IgD-negative memory B cell (primary cell): Measurements from ENCODE around the gene LGR6. TPM values are rescaled to one million over a fixed set of nuclear protein-coding genes. Genes with fewer than 3 reads are reported as not detected.
"Not testable (repeated sequence)": the region's sequence is repeated elsewhere in the genome, so short reads cannot be mapped to it uniquely, and the experiment has no call there.

Source experiments
- H3K27ac Mint-ChIP-seq, 3 donors: one replicate each; pipeline ENCODE4 v1.8.0; 2020 to 2022; ENCODE audit warnings: mild to moderate bottlenecking in 3 of 3, mixed read lengths in 3 of 3, moderate library complexity in 1 of 3
- H3K27me3 Mint-ChIP-seq: one replicate; pipeline ENCODE4 v1.8.0; 2021; ENCODE audit warnings: mixed read lengths
- H3K36me3 Mint-ChIP-seq: one replicate; pipeline ENCODE4 v1.8.0; 2020; ENCODE audit warnings: mild to moderate bottlenecking, mixed read lengths
- H3K4me1 Mint-ChIP-seq, 3 donors: one replicate each; pipeline ENCODE4 v1.8.0; 2020 to 2022; ENCODE audit warnings: mixed read lengths in 3 of 3, mild to moderate bottlenecking in 1 of 3
- H3K4me3 Mint-ChIP-seq, 4 donors: one replicate each; pipeline ENCODE4 v1.8.0; 2020 to 2022; ENCODE audit warnings: mild to moderate bottlenecking in 4 of 4, mixed read lengths in 4 of 4, moderate library complexity in 3 of 4
- H3K9me3 Mint-ChIP-seq, 3 donors: one replicate each; pipeline ENCODE4 v1.8.0; 2020 to 2021; ENCODE audit warnings: mixed read lengths in 3 of 3, mild to moderate bottlenecking in 1 of 3
- polyA plus RNA-seq: library from polyadenylated mRNA; unstranded; fragments of 300-500 nt; fragmentation: Illumina TruSeq; gene quantifications from one replicate; pipeline ENCODE4 v1.2.3, GENCODE V29; 2021

Gene LGR6
- polyA plus RNA-seq, 1 donor from 2014 or later: not detected

DNA sequence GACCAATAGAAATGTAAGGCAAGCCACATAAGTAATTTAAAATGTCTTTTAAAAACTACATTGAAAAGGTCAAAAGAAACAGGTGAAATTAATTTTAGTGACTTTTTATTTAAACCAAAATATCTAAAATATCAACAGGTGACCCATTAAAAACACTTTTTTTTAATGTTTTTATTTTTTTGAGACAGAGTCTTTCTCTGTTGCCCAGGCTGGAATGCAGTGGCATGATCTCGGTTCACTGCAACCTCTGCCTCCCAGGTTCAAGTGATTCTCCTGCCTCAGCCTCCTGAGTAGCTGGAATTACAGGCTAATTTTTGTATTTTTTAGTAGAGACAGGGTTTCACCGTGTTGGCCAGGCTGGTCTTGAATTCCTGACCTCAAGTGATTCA lies 12.9 kb upstream of the LGR6 start:
- H3K27me3 Mint-ChIP-seq: peaks cover 16% of the 10 kb centered on the region

DNA sequence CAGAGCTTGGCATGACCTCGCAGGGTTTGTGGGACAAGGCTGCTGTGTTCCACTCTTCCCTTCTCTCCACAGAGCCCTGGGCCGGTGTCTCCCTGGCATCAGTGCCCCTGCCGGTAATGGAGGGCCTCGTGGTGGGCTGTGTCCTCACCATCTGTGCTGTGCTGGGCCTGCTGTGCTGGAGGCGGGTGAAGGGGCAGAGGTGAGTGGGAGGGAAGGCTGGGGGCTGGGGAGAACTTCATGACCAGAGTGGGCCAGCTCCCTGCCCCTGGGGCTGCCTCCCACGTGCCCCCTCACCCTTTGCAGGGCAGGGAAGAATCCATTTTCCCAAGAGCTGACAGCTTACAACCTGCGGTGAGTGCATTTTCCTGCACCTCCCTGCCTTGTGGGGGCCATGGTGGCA lies 12.0 kb upstream of the LGR6 start:
- H3K36me3 Mint-ChIP-seq: no peaks in the 10 kb centered on the region
- H3K27ac Mint-ChIP-seq: no peak overlapping the region
- no peak overlapping the region for H3K4me3 Mint-ChIP-seq
- H3K4me1 Mint-ChIP-seq: peaks cover 0 to 7% (median 7%) of the 10 kb centered on the region in 3 donors
- no peaks in the 10 kb centered on the region for H3K9me3 Mint-ChIP-seq
- H3K27me3 Mint-ChIP-seq: peaks cover 16% of the 10 kb centered on the region

More for the DNA sequence above, 12.9 kb upstream of the LGR6 start:
- not testable (repeated sequence) for H3K36me3 Mint-ChIP-seq, H3K27ac Mint-ChIP-seq, H3K9me3 Mint-ChIP-seq, H3K4me1 Mint-ChIP-seq, H3K4me3 Mint-ChIP-seq

DNA sequence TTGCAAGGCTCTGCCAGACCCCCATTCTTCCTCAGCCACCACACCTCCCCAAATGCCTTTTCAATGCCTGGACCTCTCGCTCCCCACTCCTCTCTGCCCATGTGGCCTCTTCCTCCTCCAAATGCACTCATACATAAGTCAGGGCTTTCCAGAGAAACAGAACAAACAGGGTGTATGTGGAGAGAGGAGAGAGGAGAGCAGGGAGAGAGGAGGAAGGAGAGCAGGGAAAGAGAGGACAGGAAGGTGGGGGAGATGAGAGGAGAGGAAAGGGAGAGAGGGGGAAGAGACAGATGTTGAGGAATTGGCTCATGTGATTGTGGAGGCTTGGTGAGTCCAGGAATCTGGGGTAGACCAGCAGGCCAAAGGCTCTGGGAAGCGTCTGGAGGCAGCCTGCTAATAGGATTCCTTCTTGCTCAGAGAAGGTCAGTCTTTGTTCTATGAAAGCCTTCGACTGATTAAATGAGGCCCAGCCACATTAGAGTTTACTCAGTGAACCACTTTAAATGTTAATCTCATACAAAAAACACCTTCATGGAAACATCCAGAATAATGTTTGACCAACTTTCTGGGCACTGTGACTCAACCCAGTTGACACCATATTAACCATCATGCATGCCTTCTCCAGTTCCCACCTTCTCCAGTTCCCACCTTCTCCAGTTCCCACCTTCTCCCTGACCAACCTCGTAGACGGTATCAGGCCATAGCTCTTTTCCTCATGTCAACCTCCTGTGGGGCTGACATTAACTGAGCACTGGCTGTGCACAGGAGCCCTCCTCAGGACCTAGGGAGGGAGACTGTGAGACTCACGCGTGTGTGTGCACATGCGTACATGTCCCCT lies 11.3 kb upstream of the LGR6 start:
- Mint-ChIP-seq H3K27me3 (peaks cover 16% of the 10 kb centered on the region), H3K27ac (no peak overlapping the region), H3K4me1 (peaks cover 0 to 7% (median 7%) of the 10 kb centered on the region in 3 donors), H3K4me3 (no peak overlapping the region), H3K36me3 (no peaks in the 10 kb centered on the region), H3K9me3 (no peaks in the 10 kb centered on the region)

DNA sequence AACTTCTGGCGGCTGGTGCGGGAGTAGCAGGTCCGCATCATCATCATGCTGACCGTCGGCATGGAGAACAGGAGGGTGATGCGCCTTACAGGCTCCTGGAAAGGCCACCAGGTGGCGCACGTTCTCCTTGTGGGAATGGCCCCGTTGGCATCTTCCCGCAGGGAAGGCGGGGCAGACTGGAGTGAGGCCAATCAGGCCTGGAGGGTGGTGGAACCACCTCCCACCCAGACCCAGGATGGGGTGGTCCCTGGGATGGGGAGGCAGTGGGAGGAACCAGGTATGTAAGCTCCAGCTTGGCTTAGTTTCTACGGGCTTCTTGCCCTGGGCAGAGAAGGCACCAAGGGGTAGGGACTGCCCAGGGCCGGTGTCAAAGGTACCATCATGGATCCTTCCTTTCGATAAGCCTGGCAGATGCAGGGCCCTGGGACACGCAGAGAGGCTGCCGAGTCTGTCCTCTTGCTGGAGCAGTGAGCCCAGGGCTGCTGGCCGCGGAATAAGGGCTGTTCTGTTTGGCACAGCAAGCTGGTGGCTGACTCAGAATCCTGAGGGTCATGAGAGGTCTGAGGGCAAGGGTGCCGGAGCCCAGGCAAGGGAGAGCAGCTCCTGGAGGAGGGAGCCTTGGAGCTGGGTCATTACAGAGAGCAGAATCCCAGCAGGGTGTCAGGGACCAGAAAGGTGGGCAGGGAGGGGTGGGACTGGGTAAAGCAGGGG lies 8.7 kb upstream of the LGR6 start:
- Mint-ChIP-seq H3K27ac (no peak overlapping the region), H3K36me3 (no peaks in the 10 kb centered on the region), H3K9me3 (no peaks in the 10 kb centered on the region), H3K4me1 (peaks cover 0 to 5% (median 2%) of the 10 kb centered on the region in 3 donors), H3K4me3 (no peak overlapping the region), H3K27me3 (peaks cover 11% of the 10 kb centered on the region)

DNA sequence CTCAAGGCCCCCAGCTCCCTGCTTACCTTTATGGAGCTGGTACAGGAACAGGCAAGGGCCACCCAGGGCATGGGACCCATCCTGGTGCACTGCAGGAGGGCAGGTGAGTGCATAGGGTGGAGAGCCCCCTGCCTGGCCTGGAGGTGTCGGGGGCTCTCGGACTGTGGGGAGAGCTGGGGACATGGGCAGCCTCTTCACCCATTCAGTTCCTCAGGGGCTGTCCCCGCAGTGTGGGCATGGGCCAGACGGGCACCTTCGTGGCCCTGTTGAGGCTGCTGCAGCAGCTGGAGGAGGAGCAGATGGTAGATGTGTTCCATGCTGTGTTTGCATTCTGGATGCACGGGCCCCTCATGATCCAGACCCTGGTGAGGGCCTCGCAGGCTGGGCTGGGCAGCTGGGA lies 7.3 kb upstream of the LGR6 start:
- Mint-ChIP-seq H3K27me3 (peaks cover 11% of the 10 kb centered on the region), H3K27ac (no peak overlapping the region), H3K9me3 (no peaks in the 10 kb centered on the region), H3K4me1 (no peaks in the 10 kb centered on the region), H3K4me3 (no peak overlapping the region), H3K36me3 (no peaks in the 10 kb centered on the region)

DNA sequence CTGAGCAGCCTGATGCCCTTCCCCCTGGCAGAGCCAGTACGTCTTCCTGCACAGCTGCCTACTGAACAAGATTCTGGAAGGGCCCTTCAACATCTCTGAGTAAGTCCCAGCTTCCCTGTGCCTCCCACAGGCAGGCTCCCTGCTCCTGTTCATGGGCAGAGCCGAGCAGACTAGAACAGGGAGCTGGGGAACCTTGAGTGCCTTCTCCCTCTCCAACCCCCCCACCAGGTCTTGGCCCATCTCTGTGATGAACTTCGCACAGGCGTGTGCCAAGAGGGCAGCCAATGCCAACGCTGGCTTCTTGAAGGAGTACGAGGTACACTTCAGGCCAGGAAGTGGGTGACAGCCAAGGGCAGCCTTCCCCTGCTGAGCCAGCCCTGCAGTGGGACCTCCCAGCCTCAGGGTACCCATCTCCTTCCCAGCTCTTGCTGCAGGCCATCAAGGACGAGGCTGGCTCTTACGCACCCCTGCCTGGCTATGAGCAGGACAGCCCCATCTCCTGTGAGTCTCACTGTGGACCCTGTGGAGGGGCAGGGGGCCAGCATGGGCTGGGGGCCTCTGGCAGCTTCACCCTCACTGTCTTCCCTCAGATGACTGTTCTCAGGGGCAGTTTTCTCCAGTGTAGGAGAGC lies 6.4 kb upstream of the LGR6 start:
- Mint-ChIP-seq H3K36me3 (no peaks in the 10 kb centered on the region), H3K27me3 (peaks cover 11% of the 10 kb centered on the region), H3K4me1 (no peaks in the 10 kb centered on the region), H3K9me3 (no peaks in the 10 kb centered on the region), H3K4me3 (no peak overlapping the region), H3K27ac (no peak overlapping the region)

DNA sequence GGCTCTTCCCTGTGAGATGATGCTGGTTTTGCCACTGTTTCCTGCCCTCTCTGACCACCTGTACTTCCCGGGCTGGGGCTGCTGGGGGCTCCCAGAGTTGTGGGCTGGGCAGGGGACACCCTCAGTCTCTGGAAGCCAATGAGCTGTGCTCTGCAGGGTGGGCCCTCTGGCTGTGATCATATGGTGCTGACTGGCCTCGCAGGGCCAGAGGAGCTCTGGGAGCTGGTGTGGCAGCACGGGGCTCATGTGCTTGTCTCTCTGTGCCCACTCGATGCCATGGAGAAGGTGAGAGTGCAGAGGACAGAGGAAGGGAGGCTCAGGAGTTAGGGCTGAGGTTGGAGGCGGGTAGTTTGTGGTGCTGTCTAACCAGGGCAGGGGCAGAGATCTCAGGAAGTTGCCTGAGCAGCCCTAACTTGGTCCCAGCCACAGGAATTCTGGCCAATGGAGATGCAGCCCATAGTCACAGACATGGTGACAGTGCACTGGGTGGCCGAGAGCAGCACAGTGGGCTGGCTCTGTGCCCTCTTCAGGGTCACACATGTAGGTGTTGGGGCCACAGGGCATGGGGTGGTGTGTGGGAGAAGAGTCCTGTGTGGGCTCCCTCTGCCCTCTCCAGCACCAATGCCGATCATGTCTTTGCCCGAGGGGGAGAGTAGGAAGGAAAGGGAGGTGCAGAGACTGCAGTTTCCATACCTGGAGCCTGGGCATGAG lies 5.7 kb upstream of the LGR6 start:
- no peak overlapping the region for H3K4me3 Mint-ChIP-seq
- H3K27me3 Mint-ChIP-seq: peaks cover 14% of the 10 kb centered on the region
- no peaks in the 10 kb centered on the region for H3K36me3 Mint-ChIP-seq
- H3K9me3 Mint-ChIP-seq: no peaks in the 10 kb centered on the region
- H3K27ac Mint-ChIP-seq: no peak overlapping the region
- H3K4me1 Mint-ChIP-seq: no peaks in the 10 kb centered on the region

DNA sequence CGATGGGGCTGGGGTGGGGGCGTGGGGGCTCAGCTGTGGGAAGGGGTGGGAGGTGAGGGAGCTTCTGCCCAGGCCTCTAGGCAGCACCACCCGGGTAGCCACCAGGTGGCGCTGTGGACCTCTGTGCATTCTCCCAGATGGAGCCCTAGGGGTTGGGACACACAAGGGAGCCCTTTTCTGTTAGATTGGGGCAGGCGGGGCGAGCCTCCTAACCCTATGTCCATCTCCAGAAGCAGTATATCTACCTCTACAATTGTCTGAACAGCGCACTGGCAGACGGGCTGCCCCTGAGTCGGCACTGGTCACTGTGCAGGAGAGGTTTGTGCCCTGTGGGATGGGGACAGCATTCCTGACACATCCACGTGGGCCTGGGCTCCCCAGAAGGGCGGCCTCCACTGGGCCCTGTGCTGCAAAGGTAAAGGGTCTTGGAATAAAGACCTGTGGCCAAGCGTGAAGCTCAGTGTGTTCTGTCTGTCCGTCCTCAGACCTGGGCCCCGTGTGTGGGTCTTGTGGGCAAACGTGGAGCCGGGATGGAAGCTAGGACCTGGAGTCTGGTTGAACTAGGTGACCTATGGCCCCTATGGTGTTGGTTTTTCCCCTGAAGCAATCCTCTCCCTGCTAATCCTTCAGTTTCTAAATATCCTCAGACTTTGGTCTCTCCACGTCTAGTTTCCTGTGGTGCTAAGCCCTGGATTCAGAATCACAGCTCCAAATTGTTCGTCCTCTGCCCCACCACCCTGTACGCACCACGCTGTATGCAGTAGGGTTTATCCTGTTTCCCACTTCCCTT lies 4.4 kb upstream of the LGR6 start:
- no peak overlapping the region for H3K27ac Mint-ChIP-seq
- peaks cover 17% of the 10 kb centered on the region for H3K27me3 Mint-ChIP-seq
- no peaks in the 10 kb centered on the region for H3K9me3 Mint-ChIP-seq
- no peaks in the 10 kb centered on the region for H3K36me3 Mint-ChIP-seq
- H3K4me1 Mint-ChIP-seq: peaks cover 0 to 2% (median 2%) of the 10 kb centered on the region in 3 donors
- no peak overlapping the region for H3K4me3 Mint-ChIP-seq

DNA sequence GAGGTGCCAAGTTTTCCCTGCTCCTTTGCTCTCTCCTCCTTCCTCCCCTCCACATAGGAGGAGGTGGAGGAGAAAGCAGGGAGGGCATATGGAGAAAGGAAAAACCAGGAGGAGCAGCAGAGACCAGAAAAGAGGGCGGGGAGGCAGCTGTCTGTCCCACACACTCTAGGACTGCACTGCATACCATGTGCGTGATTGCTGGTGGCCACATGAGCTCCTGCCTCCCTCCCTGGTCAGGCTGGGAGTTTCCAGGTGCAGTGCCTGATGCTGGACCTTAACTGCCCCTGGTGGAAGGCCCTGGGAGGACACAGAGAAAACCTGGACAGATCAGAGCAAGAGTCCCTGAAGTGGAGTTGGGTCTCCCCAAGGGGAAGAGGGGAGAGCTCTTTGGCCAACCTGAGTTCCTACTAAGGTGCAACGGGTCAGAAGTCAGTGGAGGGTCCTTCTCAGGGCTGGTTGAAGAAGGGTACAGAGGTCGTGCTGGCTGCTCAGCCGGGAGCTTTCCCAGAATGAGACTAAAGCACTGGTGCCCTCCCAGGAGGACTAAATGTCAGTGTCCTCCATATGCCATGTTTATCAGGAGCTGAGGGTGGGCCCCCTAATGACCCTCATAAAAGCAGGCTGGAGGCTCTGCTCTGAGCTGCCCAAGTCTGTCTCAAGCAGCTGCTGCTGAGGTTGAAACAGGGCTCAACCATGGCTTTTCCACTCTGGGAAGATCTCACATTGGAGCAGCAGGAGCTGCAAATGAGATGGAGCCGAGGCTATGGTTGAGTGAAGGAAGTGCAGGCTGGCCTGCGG lies 3.5 kb upstream of the LGR6 start:
- Mint-ChIP-seq H3K4me3 (no peak overlapping the region), H3K4me1 (peaks cover 0 to 6% (median 2%) of the 10 kb centered on the region in 3 donors), H3K9me3 (no peaks in the 10 kb centered on the region), H3K27ac (no peak overlapping the region), H3K36me3 (no peaks in the 10 kb centered on the region), H3K27me3 (peaks cover 13% of the 10 kb centered on the region)

DNA sequence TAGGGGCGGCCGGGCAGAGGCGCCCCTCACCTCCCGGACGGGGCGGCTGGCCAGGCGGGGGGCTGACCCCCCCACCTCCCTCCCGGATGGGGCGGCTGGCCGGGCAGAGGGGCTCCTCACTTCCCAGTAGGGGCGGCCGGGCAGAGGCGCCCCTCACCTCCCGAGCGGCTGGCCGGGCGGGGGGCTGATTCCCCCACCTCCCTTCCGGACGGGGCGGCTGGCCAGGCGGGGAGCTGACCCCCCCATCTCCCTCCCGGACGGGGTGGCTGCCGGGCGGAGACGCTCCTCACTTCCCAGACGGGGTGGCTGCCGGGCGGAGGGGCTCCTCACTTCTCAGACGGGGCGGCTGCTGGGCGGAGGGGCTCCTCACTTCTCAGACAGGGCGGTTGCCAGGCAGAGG lies 2.2 kb upstream of the LGR6 start:
- H3K4me1 Mint-ChIP-seq, H3K4me3 Mint-ChIP-seq, H3K9me3 Mint-ChIP-seq, H3K27ac Mint-ChIP-seq, H3K36me3 Mint-ChIP-seq: not testable (repeated sequence)
- H3K27me3 Mint-ChIP-seq: peaks cover 22% of the 10 kb centered on the region

DNA sequence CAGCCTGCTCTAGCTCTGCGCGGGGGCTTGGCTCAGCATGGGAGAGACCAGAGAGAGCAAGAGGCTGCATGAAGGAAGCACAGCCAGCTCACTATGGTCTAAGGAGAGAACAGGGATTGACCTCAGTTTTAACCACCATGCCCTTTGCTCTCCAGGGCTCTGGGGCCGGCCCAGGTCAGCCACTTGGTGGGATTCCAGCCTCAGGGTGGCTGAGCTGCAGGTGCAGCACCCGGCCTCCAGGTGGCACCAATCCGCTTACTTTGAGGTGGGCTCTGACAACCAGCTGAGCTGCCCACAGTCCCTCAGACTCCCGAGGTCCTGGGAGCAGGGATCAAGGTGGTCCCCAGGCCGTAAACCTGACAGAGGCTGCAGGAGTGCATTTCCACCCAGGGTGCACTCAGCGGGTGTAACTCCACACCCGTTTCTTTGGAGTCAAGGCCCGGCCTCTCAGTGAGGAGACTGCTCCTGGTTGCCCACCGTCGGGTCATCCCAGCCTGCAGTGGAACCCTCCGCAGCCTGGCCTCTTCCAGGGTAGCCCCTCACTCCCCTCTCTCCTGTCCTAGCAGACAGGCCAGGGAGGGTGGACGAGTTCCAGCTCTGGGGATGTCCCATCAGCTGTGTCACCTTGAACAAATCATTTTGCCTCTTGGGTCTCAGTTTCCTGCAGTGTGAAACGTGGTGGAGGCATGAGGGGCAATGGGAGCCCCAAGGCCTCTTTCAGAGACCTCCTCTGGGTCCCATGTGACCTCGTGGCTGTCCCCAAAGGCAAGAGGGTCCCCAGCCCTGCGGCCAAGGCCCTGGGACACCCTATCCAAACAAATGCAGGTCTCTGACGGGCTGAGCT lies 607 bp upstream of the LGR6 start:
- Mint-ChIP-seq H3K27ac (no peak overlapping the region), H3K27me3 (peaks cover 26% of the 10 kb centered on the region), H3K36me3 (no peaks in the 10 kb centered on the region), H3K4me3 (peak overlapping the region in 1 of 4 donors; percentile 39), H3K4me1 (peaks cover 0 to 6% (median 2%) of the 10 kb centered on the region in 3 donors), H3K9me3 (no peaks in the 10 kb centered on the region)

DNA sequence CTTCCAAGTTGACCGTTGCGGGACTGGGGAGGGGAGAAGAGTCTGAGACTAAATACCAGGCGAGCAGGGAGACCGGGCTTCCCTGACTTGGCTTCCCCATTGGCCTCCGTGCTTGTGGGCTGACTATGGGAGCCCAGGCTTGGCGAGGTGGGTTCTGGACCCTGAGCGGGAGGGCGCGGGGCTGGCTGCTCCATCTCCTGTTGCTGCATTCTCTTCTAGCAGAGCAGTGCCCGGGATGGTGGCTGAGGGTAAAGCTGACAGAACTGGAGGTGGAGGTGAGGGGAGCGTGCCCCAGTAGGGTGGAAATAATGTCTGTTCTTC lies 689 bp downstream of the LGR6 start:
- Mint-ChIP-seq H3K9me3 (no peaks in the 10 kb centered on the region), H3K4me1 (peaks cover 0 to 6% (median 4%) of the 10 kb centered on the region in 3 donors), H3K36me3 (no peaks in the 10 kb centered on the region), H3K4me3 (peak overlapping the region in 2 of 4 donors; percentile 33 to 90), H3K27me3 (peaks cover 33% of the 10 kb centered on the region), H3K27ac (no peak overlapping the region)

DNA sequence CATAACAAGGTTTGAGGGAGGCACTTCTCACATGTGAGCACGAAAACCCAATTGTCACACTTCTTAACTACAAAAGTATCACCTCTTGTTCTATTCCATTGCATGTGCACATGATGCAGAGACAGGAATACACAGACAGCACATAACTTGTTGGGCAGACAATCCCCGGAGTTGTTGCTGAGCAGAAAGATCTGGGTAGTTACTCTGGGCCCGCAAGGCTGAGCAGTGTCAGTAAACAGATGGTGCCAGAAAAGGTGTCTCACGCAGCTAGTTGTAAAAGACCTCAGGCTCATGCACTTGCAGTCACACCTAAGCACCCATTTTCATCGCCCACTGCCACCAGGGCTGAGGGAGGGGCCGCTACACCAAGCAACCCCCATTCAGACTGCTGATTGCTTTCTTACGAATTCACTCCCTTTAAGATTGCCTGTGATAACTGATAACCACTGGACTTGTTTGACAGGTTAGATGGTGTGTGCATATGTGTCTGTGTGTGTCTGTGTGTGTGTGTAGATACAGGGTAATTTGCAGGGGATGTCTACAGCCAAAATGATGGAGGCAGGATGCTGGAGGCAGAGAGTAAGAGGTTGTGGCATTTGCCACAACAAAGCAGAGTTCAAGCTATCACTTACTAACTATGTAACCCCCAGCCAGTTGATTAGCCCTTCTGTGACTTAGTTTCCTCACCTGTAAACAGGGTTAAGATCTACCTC lies 4.2 kb downstream of the LGR6 start:
- Mint-ChIP-seq H3K4me1 (peaks cover 4 to 6% (median 4%) of the 10 kb centered on the region in 3 donors), H3K4me3 (no peak overlapping the region), H3K9me3 (no peaks in the 10 kb centered on the region), H3K27me3 (peaks cover 33% of the 10 kb centered on the region), H3K36me3 (no peaks in the 10 kb centered on the region), H3K27ac (no peak overlapping the region)
